Fibroblast of lung (primary cell): ENCODE measurements around the gene TNFSF15.

Experiments used
- CTCF ChIP-seq, 2 donors: IDR thresholded peaks in 1 of 2; conservative IDR thresholded peaks in 1 of 2; 1 replicate in 1 of 2; 2 replicates in 1 of 2; pipeline ENCODE4 v1.5.1; 2011 to 2012; ENCODE audit warnings: low read length in 2 of 2, control low read depth in 1 of 2, inconsistent platforms in 1 of 2, low read depth in 1 of 2, mild to moderate bottlenecking in 1 of 2
- EZH2 ChIP-seq: IDR thresholded peaks from 2 replicates; pipeline ENCODE4 v1.5.1; 2012; ENCODE audit warnings: low read length, control low read depth, mild to moderate bottlenecking; ENCODE audit errors: missing control alignments

- TF ChIP-seq CTCF (conservative IDR thresholded peaks at IDR 0.05 in 1 of 2, IDR thresholded peaks at IDR 0.05 in 1 of 2; ENCODE audit: low read depth in 1 of 2, low read length in 2 of 2) (no peak), EZH2 (no peak)
Measured at GRCh38 chr9:114849450-114849849, 43.6 kb upstream of the TNFSF15 start.
